ENCODE measurements around the gene LCP2. TPM values are rescaled to one million over a fixed set of nuclear protein-coding genes. Genes with fewer than 3 reads are reported as not detected.

Gene LCP2
- total RNA-seq, 1 experiment from 2014 or later, result 0.72 TPM

- Mint-ChIP-seq H3K36me3 (no peaks in the 10 kb centered on the region), H3K27me3 (ENCODE audit: low read depth) (no peaks in the 10 kb centered on the region), H3K27ac (no peak overlapping the region), H3K9me3 (no peaks in the 10 kb centered on the region), H3K4me1 (peaks cover 4% of the 10 kb centered on the region; the same call in 1 of the 2 replicates), H3K4me3 (no peak overlapping the region)
- DNase-seq (ENCODE audit: low spot score) (no peak), ATAC-seq (no peak)
- ChIA-PET POLR2A (no interaction called here), CTCF (interaction anchor here (0.6 to 2.2 kb wide), 2 partner anchors 15 to 178 kb away, joined by 3 to 7 read pairs; no protein-coding TSS in a partner anchor)
- TF ChIP-seq, protein P1, sequence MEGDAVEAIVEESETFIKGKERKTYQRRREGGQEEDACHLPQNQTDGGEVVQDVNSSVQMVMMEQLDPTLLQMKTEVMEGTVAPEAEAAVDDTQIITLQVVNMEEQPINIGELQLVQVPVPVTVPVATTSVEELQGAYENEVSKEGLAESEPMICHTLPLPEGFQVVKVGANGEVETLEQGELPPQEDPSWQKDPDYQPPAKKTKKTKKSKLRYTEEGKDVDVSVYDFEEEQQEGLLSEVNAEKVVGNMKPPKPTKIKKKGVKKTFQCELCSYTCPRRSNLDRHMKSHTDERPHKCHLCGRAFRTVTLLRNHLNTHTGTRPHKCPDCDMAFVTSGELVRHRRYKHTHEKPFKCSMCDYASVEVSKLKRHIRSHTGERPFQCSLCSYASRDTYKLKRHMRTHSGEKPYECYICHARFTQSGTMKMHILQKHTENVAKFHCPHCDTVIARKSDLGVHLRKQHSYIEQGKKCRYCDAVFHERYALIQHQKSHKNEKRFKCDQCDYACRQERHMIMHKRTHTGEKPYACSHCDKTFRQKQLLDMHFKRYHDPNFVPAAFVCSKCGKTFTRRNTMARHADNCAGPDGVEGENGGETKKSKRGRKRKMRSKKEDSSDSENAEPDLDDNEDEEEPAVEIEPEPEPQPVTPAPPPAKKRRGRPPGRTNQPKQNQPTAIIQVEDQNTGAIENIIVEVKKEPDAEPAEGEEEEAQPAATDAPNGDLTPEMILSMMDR (IDR thresholded peaks at IDR 0.05), result no peak
- no peak for TF ChIP-seq ELF4 (CRISPR knock-in tag; IDR thresholded peaks at IDR 0.05; ENCODE audit: low read depth)
Observed at GRCh38 chr5:170200876-170201275, 96.7 kb downstream of the LCP2 start.

Other genes with a start within 250 kb of the LCP2 start
- not detected in 3 replicates for gene FOXI1, start 191.9 kb downstream of the LCP2 start, total RNA-seq (2021)
- gene C5orf58, start 64.8 kb downstream of the LCP2 start, total RNA-seq (2021), result 2.0 to 3.0 TPM (median 2.1 TPM) in 3 replicates
- 0.16 to 0.24 TPM (median 0.21 TPM) in 3 replicates for gene KCNMB1, start 91.6 kb upstream of the LCP2 start, total RNA-seq (2021)
- 0.59 to 0.82 TPM (median 0.80 TPM) in 3 replicates for gene KCNIP1, start 206.2 kb upstream of the LCP2 start, total RNA-seq (2021)

Measured in WTC11 (cell line).